CD14-positive monocyte (primary cell): Measurements from ENCODE around the gene OVCA2. TPM values are rescaled to one million over a fixed set of nuclear protein-coding genes. Genes with fewer than 3 reads are reported as not detected.

Experiments
- DNase-seq, 3 donors: peaks; one replicate each; pipeline ENCODE4 v3.0.0-alpha.2; 2011 to 2022
- H2AFZ ChIP-seq: 2 replicates; pipeline ENCODE4 v1.6.0; 2012; ENCODE audit warnings: mild to moderate bottlenecking, low read depth, low read length, inconsistent platforms; ENCODE audit not compliant: insufficient read depth, poor library complexity, severe bottlenecking
- H3K27ac ChIP-seq, 2 donors: 1 replicate in 1 of 2; 2 replicates in 1 of 2; pipeline ENCODE4 v1.5.1; 2012 to 2013; ENCODE audit warnings: low read length in 2 of 2, control low read depth in 1 of 2, inconsistent platforms in 1 of 2, low read depth in 1 of 2, mild to moderate bottlenecking in 1 of 2
- H3K27me3 ChIP-seq, 2 donors: one replicate each; pipeline versions ENCODE4 v1.6.0 to v1.6.1; 2011 to 2013; ENCODE audit warnings: low read length in 2 of 2; ENCODE audit not compliant: control insufficient read depth in 2 of 2, insufficient read depth in 2 of 2
- H3K36me3 ChIP-seq, 2 donors: replicated peaks in 1 of 2; 1 replicate in 1 of 2; 2 replicates in 1 of 2; pipeline versions ENCODE4 v1.5.1 to v1.6.1; 2012 to 2013; ENCODE audit warnings: low read length in 2 of 2, control low read depth in 1 of 2, inconsistent platforms in 1 of 2, mild to moderate bottlenecking in 1 of 2; ENCODE audit not compliant: insufficient read depth in 2 of 2, control insufficient read depth in 1 of 2
- H3K4me1 ChIP-seq, 2 donors: 1 replicate in 1 of 2; 2 replicates in 1 of 2; pipeline versions ENCODE4 v1.5.1 to v1.6.1; 2012 to 2013; ENCODE audit warnings: low read length in 2 of 2, control low read depth in 1 of 2, inconsistent platforms in 1 of 2, mild to moderate bottlenecking in 1 of 2, moderate library complexity in 1 of 2; ENCODE audit not compliant: insufficient read depth in 2 of 2, control insufficient read depth in 1 of 2
- H3K4me2 ChIP-seq: replicated peaks from 2 replicates; pipeline ENCODE3; 2012; ENCODE audit warnings: low read length, moderate library complexity, mild to moderate bottlenecking; ENCODE audit not compliant: poor library complexity, severe bottlenecking; ENCODE audit errors: extremely low read depth
- H3K4me3 ChIP-seq, 3 experiments: fragments of 200-600 bp in 1 of 3; sonication (generic) in 1 of 3; replicated peaks in 1 of 3; 1 replicate in 2 of 3; 2 replicates in 1 of 3; pipeline ENCODE4 v1.5.1; 2011 to 2013; ENCODE audit warnings: low read length in 3 of 3, mild to moderate bottlenecking in 3 of 3, control low read depth in 2 of 3, low read depth in 2 of 3, inconsistent platforms in 1 of 3, moderate library complexity in 1 of 3
- H3K79me2 ChIP-seq: 2 replicates; pipeline ENCODE4 v1.6.0; 2012; ENCODE audit warnings: mild to moderate bottlenecking, control low read depth, inconsistent platforms, low read length, moderate library complexity; ENCODE audit not compliant: insufficient read depth
- H3K9ac ChIP-seq: 2 replicates; pipeline ENCODE4 v1.6.0; 2017; ENCODE audit warnings: low read length, mild to moderate bottlenecking; ENCODE audit not compliant: insufficient read depth, poor library complexity, severe bottlenecking
- H3K9me3 ChIP-seq, 2 donors: replicated peaks in 1 of 2; 1 replicate in 1 of 2; 2 replicates in 1 of 2; pipeline versions ENCODE4 v1.5.1 to v1.6.1; 2012 to 2013; ENCODE audit warnings: low read length in 2 of 2, control low read depth in 1 of 2; ENCODE audit not compliant: control insufficient read depth in 1 of 2, insufficient read depth in 1 of 2
- H4K20me1 ChIP-seq: 2 replicates; pipeline ENCODE4 v1.6.0; 2012; ENCODE audit warnings: mild to moderate bottlenecking, low read length, control low read depth, moderate library complexity; ENCODE audit not compliant: insufficient read depth
- H3K27ac Mint-ChIP-seq, 7 donors: one replicate each; pipeline ENCODE4 v1.8.0; 2020; ENCODE audit warnings: mild to moderate bottlenecking in 7 of 7, mixed read lengths in 7 of 7, moderate library complexity in 6 of 7, inconsistent platforms in 2 of 7
- H3K27me3 Mint-ChIP-seq, 3 donors: one replicate each; pipeline ENCODE4 v1.8.0; 2021 to 2022; ENCODE audit warnings: low read depth in 3 of 3, mild to moderate bottlenecking in 3 of 3, mixed read lengths in 3 of 3, moderate library complexity in 3 of 3, inconsistent platforms in 1 of 3
- H3K36me3 Mint-ChIP-seq, 2 donors: one replicate each; pipeline ENCODE4 v1.8.0; 2020; ENCODE audit warnings: mixed read lengths in 2 of 2, inconsistent platforms in 1 of 2, mild to moderate bottlenecking in 1 of 2
- H3K4me1 Mint-ChIP-seq: one replicate; pipeline ENCODE4 v1.8.0; 2020; ENCODE audit warnings: mild to moderate bottlenecking, mixed read lengths
- H3K4me3 Mint-ChIP-seq, 2 donors: one replicate each; pipeline ENCODE4 v1.8.0; 2020; ENCODE audit warnings: mild to moderate bottlenecking in 2 of 2, mixed read lengths in 2 of 2, moderate library complexity in 1 of 2
- H3K9me3 Mint-ChIP-seq, 7 donors: one replicate each; pipeline ENCODE4 v1.8.0; 2020 to 2022; ENCODE audit warnings: mixed read lengths in 7 of 7, mild to moderate bottlenecking in 6 of 7, moderate library complexity in 6 of 7, inconsistent platforms in 2 of 7
- WGBS: methylation state at CpG from one replicate; pipeline ENCODE4 v1.1.5; 2013; ENCODE audit warnings: missing lambda C conversion rate; ENCODE audit not compliant: insufficient coverage; 5-methylcytosine and 5-hydroxymethylcytosine counted together
- intact Hi-C, 2 donors: fragments of 100-400 bp; cut with micrococcal nuclease; formaldehyde crosslinking; loops; one replicate each; pipeline versions ENCODE4 v1.15.0 to v1.15.1; 2023
- polyA plus RNA-seq, 3 donors: library from polyadenylated mRNA; depleted of rRNA in 1 of 3; unstranded in 2 of 3; stranded (reverse) in 1 of 3; fragments of 300-500 nt in 2 of 3; fragments of >200 nt in 1 of 3; fragmentation: Illumina TruSeq in 2 of 3; gene quantifications; 1 replicate in 2 of 3; 2 replicates in 1 of 3; pipeline ENCODE4 v1.2.3, GENCODE V29; 2012 to 2021
- TF ChIP-seq, protein P1 (sequence below): fragments of 200-600 bp; IDR thresholded peaks from one replicate; pipeline ENCODE4 v1.8.0; 2022; ENCODE audit warnings: antibody characterized with exemption, mild to moderate bottlenecking

The OVCA2 gene
- polyA plus RNA-seq, 3 donors: 30.5 to 94.9 (median 69.1) TPM

DNA sequence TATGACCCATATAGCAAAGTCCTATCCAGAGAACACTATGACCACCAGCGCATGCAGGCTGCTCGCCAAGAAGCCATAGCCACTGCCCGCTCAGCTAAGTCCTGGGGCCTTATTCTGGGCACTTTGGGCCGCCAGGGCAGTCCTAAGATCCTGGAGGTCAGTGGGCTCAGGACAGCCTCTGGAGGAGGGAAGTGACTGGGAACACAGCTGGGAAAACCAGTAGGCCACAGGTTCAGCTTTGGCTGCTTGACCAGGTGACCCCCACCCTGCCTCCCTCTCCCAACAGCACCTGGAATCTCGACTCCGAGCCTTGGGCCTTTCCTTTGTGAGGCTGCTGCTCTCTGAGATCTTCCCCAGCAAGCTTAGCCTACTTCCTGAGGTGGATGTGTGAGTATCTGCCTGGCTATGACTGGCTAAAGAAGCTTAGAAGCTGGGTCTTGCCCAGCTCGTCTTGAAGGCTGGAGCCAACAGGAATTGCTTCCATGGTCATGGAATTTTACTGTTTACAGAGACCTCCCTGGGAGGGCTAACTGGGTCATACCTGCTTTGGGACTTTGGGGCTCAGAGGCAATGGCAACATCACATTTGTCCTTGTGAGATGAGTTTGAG lies 1.5 kb upstream of the OVCA2 start:
- H3K9me3 ChIP-seq: no peaks in the 10 kb centered on the region
- no peak overlapping the region for H3K4me3 ChIP-seq
- H3K27me3 ChIP-seq: no peaks in the 10 kb centered on the region
- H3K27ac ChIP-seq: no peak overlapping the region
- H2AFZ ChIP-seq: no peak overlapping the region
- H3K4me2 ChIP-seq: no peak overlapping the region
- peaks cover 23 to 42% of the 10 kb centered on the region in 2 donors for H3K36me3 ChIP-seq
- peaks cover 39 to 52% of the 10 kb centered on the region in 2 donors for H3K36me3 Mint-ChIP-seq
- no peak overlapping the region for H3K9ac ChIP-seq
- TF ChIP-seq, protein P1, sequence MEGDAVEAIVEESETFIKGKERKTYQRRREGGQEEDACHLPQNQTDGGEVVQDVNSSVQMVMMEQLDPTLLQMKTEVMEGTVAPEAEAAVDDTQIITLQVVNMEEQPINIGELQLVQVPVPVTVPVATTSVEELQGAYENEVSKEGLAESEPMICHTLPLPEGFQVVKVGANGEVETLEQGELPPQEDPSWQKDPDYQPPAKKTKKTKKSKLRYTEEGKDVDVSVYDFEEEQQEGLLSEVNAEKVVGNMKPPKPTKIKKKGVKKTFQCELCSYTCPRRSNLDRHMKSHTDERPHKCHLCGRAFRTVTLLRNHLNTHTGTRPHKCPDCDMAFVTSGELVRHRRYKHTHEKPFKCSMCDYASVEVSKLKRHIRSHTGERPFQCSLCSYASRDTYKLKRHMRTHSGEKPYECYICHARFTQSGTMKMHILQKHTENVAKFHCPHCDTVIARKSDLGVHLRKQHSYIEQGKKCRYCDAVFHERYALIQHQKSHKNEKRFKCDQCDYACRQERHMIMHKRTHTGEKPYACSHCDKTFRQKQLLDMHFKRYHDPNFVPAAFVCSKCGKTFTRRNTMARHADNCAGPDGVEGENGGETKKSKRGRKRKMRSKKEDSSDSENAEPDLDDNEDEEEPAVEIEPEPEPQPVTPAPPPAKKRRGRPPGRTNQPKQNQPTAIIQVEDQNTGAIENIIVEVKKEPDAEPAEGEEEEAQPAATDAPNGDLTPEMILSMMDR: no peak
- H3K4me1 ChIP-seq: peaks cover 15 to 18% of the 10 kb centered on the region in 2 donors
- H3K27ac Mint-ChIP-seq: peak overlapping the region in 1 of 7 donors; percentile 36
- 96% methylated on average over 5 of the region's 7 CpGs for WGBS
- no peak overlapping the region for H3K4me3 Mint-ChIP-seq
- intact Hi-C loops: no loop called here
- H3K27me3 Mint-ChIP-seq: peaks cover 2 to 3% (median 2%) of the 10 kb centered on the region in 3 donors
- H3K4me1 Mint-ChIP-seq: peaks cover 15% of the 10 kb centered on the region
- H4K20me1 ChIP-seq: peaks cover 4% of the 10 kb centered on the region
- no peak for DNase-seq
- H3K9me3 Mint-ChIP-seq: no peaks in the 10 kb centered on the region
- peaks cover 16% of the 10 kb centered on the region for H3K79me2 ChIP-seq

DNA sequence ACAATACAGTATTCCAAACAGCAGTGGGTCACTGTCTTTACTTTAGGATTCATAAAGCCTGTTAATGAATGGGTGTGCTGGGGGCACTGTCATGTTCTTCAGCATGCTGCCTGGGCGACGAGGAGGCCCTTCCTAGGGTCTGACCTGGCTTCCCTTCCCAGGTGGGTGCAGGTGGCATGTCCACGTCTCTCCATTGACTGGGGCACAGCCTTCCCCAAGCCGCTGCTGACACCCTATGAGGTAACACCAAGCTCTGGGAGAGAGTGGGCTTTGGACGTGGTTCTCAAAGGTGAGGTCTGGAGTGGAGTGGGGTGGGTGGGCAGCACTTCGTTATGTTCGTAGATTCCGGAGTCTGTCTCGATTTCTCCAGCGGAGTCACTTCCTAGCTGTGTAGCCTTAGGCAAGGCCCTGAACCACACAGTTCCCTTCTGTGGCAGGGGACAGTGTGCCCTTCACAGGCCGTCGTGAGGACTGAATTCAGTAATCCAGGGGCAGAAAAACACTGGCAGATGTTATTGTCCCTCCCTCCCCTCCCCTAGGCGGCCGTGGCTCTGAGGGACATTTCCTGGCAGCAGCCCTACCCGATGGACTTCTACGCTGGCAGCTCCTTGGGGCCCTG lies 771 bp upstream of the OVCA2 start:
- Mint-ChIP-seq H3K4me1 (peaks cover 15% of the 10 kb centered on the region), H3K27me3 (peaks cover 2 to 4% (median 3%) of the 10 kb centered on the region in 3 donors), H3K36me3 (peaks cover 38 to 50% of the 10 kb centered on the region in 2 donors), H3K9me3 (no peaks in the 10 kb centered on the region), H3K4me3 (peak overlapping the region; percentile 20 to 63), H3K27ac (peak overlapping the region in 3 of 7 donors; percentile 36 to 68 (median 56))
- TF ChIP-seq, protein P1: no peak
- Histone ChIP-seq H3K9ac (peak overlapping the region; percentile 87), H3K27ac (no peak overlapping the region), H3K36me3 (peaks cover 17 to 37% of the 10 kb centered on the region in 2 donors), H4K20me1 (peaks cover 4% of the 10 kb centered on the region), H3K79me2 (peaks cover 16% of the 10 kb centered on the region), H2AFZ (peak overlapping the region; percentile 81), H3K9me3 (no peaks in the 10 kb centered on the region), H3K4me1 (peaks cover 15 to 18% of the 10 kb centered on the region in 2 donors), H3K4me3 (peak overlapping the region in 2 of 3 experiments; percentile 72 to 88), H3K4me2 (peak overlapping the region; percentile 86), H3K27me3 (no peaks in the 10 kb centered on the region)
- no peak for DNase-seq
- WGBS: 50% methylated on average over 9 of the region's 16 CpGs
- intact Hi-C loops: no loop called here
